K562 (cell line): ENCODE data around the gene PLPPR2.

ENCODE experiments used
- CTCF ChIP-seq, 3 experiments: IDR thresholded peaks in 2 of 3; conservative IDR thresholded peaks in 1 of 3; 2 replicates each; pipeline ENCODE4 v1.5.1; 2011 to 2012; ENCODE audit warnings: low read length in 3 of 3, mild to moderate bottlenecking in 3 of 3, control low read depth in 2 of 3, improper control_type of control experiment in 1 of 3, inconsistent platforms in 1 of 3, low read depth in 1 of 3, mixed read lengths in 1 of 3, moderate library complexity in 1 of 3; ENCODE audit not compliant: insufficient read depth in 2 of 3
- ELF4 ChIP-seq: fragments of 450-650 bp; formaldehyde crosslinking; IDR thresholded peaks from 2 replicates; pipeline ENCODE4 v1.4.0; 2022; ENCODE audit warnings: missing genetic modification characterization
- GABPB1 ChIP-seq: sonication (generic); formaldehyde crosslinking; IDR thresholded peaks from 2 replicates; pipeline ENCODE4 v1.8.0; 2022; ENCODE audit warnings: mild to moderate bottlenecking, missing genetic modification reagents
- MEF2A ChIP-seq: IDR thresholded peaks from 2 replicates; pipeline ENCODE4 v1.6.1; 2011; ENCODE audit warnings: low read depth, mild to moderate bottlenecking, low read length, moderate library complexity; ENCODE audit not compliant: control insufficient read depth
- MYC ChIP-seq, 2 experiments: fragments of 250-450 bp in 1 of 2; sonication (Bioruptor Pico) in 1 of 2; IDR thresholded peaks; 2 replicates each; pipeline versions ENCODE4 v1.5.1 to v1.6.1; 2012 to 2021; ENCODE audit warnings: low read depth in 2 of 2, borderline replicate concordance in 1 of 2, improper control_type of control experiment in 1 of 2, low read length in 1 of 2, mild to moderate bottlenecking in 1 of 2, moderate library complexity in 1 of 2
- PHF21A ChIP-seq: fragments of 450-650 bp; IDR thresholded peaks from 2 replicates; pipeline ENCODE4 v1.6.1; 2017; ENCODE audit warnings: low read depth, borderline replicate concordance
- POLR2A ChIP-seq: fragments of 450-650 bp; conservative IDR thresholded peaks from 2 replicates; pipeline ENCODE4 v1.6.1; 2016
- TAF1 ChIP-seq: IDR thresholded peaks from 2 replicates; pipeline ENCODE4 v1.6.1; 2011; ENCODE audit warnings: mild to moderate bottlenecking, low read length, moderate library complexity; ENCODE audit not compliant: insufficient read depth, control insufficient read depth, severe bottlenecking; ENCODE audit errors: extremely low read depth
- THRA ChIP-seq: fragments of 450-650 bp; IDR thresholded peaks from 2 replicates; pipeline ENCODE4 v1.6.1; 2017; ENCODE audit warnings: mild to moderate bottlenecking, moderate library complexity
- ZBTB12 ChIP-seq: fragments of 250-450 bp; sonication (Bioruptor Pico); IDR thresholded peaks from 2 replicates; pipeline ENCODE4 v1.4.0; 2020

- TF ChIP-seq GABPB1 (CRISPR knock-in tag) (no peak), THRA (no peak), TAF1 (no peak), CTCF (IDR thresholded peaks at IDR 0.05 in 2 of 3, conservative IDR thresholded peaks at IDR 0.05 in 1 of 3; ENCODE audit: insufficient read depth in 2 of 3, low read depth in 1 of 3, low read length in 3 of 3) (no peak), MYC (IDR thresholded peaks at IDR 0.05; ENCODE audit: low read depth, low read length) (no peak), MYC (CRISPR knock-in tag; IDR thresholded peaks at IDR 0.05; ENCODE audit: borderline replicate concordance, low read depth) (no peak), PHF21A (no peak), ZBTB12 (CRISPR knock-in tag) (no peak), POLR2A (no peak), MEF2A (no peak), ELF4 (CRISPR knock-in tag) (no peak)
These were observed 50.8 kb downstream of the PLPPR2 start for GRCh38 chr19:11405846-11406643.
